HG03196 (cell line): ENCODE data around the gene TNFSF10.

Source experiments
- ATAC-seq: cut with Tn5 transposase; IDR thresholded peaks from one replicate; pipeline ENCODE4 v1.9.1; 2021; ENCODE audit not compliant: unreplicated experiment

The TNFSF10 gene

GRCh38 chr3:172461530-172462138, 61.6 kb downstream of the TNFSF10 start:
- ATAC-seq = no peak

DNA sequence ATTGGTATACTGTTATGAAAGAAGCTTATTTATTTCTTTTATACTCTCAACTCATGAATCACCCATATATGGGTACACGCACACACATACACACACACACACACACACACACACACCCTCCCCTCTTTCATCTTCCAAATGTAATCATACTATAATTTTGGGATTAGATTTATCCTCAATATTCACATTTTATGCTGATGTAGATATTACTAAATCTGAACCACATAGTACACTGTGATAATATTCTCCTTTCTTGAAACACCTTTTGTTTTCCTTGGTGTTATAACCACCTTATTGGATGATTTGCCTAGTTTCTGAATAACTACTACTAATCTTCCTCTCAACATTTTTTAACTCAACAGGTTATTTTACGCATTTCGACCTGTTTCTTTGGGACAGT, 66.8 kb downstream of the TNFSF10 start:
- ATAC-seq = no peak
